H1 (cell line): ENCODE results near the gene TNRC6A. TPM values are rescaled to one million over a fixed set of nuclear protein-coding genes. Genes with fewer than 3 reads are reported as not detected.

Experiments
- CTCF ChIA-PET: fragments of 300-600 bp; sonication (Branson Sonifier 250); formaldehyde crosslinking; loops from one replicate; lab custom pipeline; 2021; ENCODE audit not compliant: partially characterized antibody; lab: Charles Lee
- POLR2A ChIA-PET: fragments of 300-600 bp; sonication (Branson Sonifier 250); formaldehyde crosslinking; loops from one replicate; lab custom pipeline; 2021; ENCODE audit warnings: inconsistent platforms; ENCODE audit not compliant: partially characterized antibody; lab: Charles Lee
- DNase-seq, 2 experiments: peaks; one replicate each; pipeline versions ENCODE4 v3.0.0 to v3.0.0-alpha.2; 2010 to 2022; ENCODE audit warnings: low spot score in 2 of 2, low read depth in 1 of 2, mixed read lengths in 1 of 2
- FAIRE-seq: peaks from 2 replicates; lab custom pipeline; 2011; peaks lifted over from hg19 to GRCh38; lab: Jason Lieb, UNC
- H2AFZ ChIP-seq: 2 replicates; pipeline ENCODE4 v1.8.1; 2012; ENCODE audit warnings: low read length, inconsistent platforms
- H2AK5ac ChIP-seq: 2 replicates; pipeline ENCODE4 v1.6.1; 2013; ENCODE audit warnings: low read depth, low read length
- H2BK120ac ChIP-seq: replicated peaks from 2 replicates; pipeline ENCODE3; 2013; ENCODE audit warnings: low read depth, low read length, inconsistent platforms
- H2BK12ac ChIP-seq: 2 replicates; pipeline ENCODE4 v1.6.1; 2013; ENCODE audit warnings: low read depth, low read length
- H2BK15ac ChIP-seq: 2 replicates; pipeline ENCODE4 v1.6.1; 2013; ENCODE audit warnings: low read length
- H2BK20ac ChIP-seq: 2 replicates; pipeline ENCODE4 v1.6.1; 2013; ENCODE audit warnings: low read length
- H2BK5ac ChIP-seq: 2 replicates; pipeline ENCODE4 v1.6.1; 2013; ENCODE audit warnings: low read depth, low read length
- H3K14ac ChIP-seq: 2 replicates; pipeline ENCODE4 v1.6.1; 2013; ENCODE audit warnings: inconsistent platforms; ENCODE audit not compliant: insufficient read length
- H3K18ac ChIP-seq: 2 replicates; pipeline ENCODE4 v1.6.1; 2013; ENCODE audit warnings: low read length; ENCODE audit errors: extremely low read depth
- H3K23ac ChIP-seq: 2 replicates; pipeline ENCODE4 v1.6.1; 2013; ENCODE audit warnings: inconsistent platforms; ENCODE audit not compliant: insufficient read length
- H3K23me2 ChIP-seq: 2 replicates; pipeline ENCODE4 v1.6.1; 2013; ENCODE audit warnings: low read depth, low read length
- H3K27ac ChIP-seq: 2 replicates; pipeline ENCODE4 v1.6.1; 2011; ENCODE audit warnings: low read depth, low read length, inconsistent platforms
- H3K27me3 ChIP-seq, 4 experiments: replicated peaks in 1 of 4; 1 replicate in 1 of 4; 2 replicates in 3 of 4; pipeline versions ENCODE4 v1.6.1 to v1.8.1; 2011 to 2013; ENCODE audit warnings: low read length in 3 of 4, mild to moderate bottlenecking in 3 of 4, inconsistent platforms in 2 of 4, mixed read lengths in 2 of 4, moderate library complexity in 1 of 4; ENCODE audit not compliant: control insufficient read depth in 3 of 4, insufficient read depth in 3 of 4; ENCODE audit errors: extremely low read depth in 1 of 4
- H3K36me3 ChIP-seq, 4 experiments: 2 replicates each; pipeline versions ENCODE4 v1.6.1 to v1.8.1; 2011 to 2013; ENCODE audit warnings: mild to moderate bottlenecking in 4 of 4, low read length in 3 of 4, moderate library complexity in 2 of 4, control low read depth in 1 of 4, inconsistent platforms in 1 of 4; ENCODE audit not compliant: insufficient read depth in 4 of 4, control insufficient read depth in 2 of 4
- H3K4ac ChIP-seq: replicated peaks from 2 replicates; pipeline ENCODE3; 2013; ENCODE audit warnings: low read length, low read depth, mixed read lengths, inconsistent platforms; ENCODE audit not compliant: insufficient read length
- H3K4me1 ChIP-seq, 4 experiments: replicated peaks in 1 of 4; 1 replicate in 1 of 4; 2 replicates in 3 of 4; pipeline versions ENCODE4 v1.6.1 to v1.8.1; 2011 to 2013; ENCODE audit warnings: low read length in 3 of 4, inconsistent platforms in 2 of 4, mixed read lengths in 1 of 4; ENCODE audit not compliant: insufficient read depth in 4 of 4, control insufficient read depth in 3 of 4
- H3K4me2 ChIP-seq, 2 experiments: 2 replicates each; pipeline versions ENCODE4 v1.6.1 to v1.8.1; 2011 to 2013; ENCODE audit warnings: low read depth in 2 of 2, low read length in 2 of 2, control low read depth in 1 of 2, inconsistent platforms in 1 of 2, mild to moderate bottlenecking in 1 of 2; ENCODE audit not compliant: insufficient read depth in 1 of 2
- H3K4me3 ChIP-seq, 4 experiments: fragments of 200-600, 300-600 bp in 1 of 4; sonication (generic), shearing (Covaris generic), sonication (Bioruptor Twin) in 1 of 4; 2 replicates each; pipeline versions ENCODE4 v1.5.1 to v1.8.1; 2011 to 2016; ENCODE audit warnings: low read length in 4 of 4, low read depth in 3 of 4, control low read depth in 2 of 4, inconsistent platforms in 2 of 4, mild to moderate bottlenecking in 2 of 4, mixed read lengths in 1 of 4, moderate library complexity in 1 of 4; ENCODE audit not compliant: insufficient read depth in 2 of 4; ENCODE audit errors: extremely low read depth in 1 of 4
- H3K56ac ChIP-seq: replicated peaks from 2 replicates; pipeline ENCODE3; 2013; ENCODE audit warnings: low read depth, mild to moderate bottlenecking, mixed read lengths, low read length, inconsistent platforms; ENCODE audit not compliant: insufficient read length
- H3K79me1 ChIP-seq: 2 replicates; pipeline ENCODE4 v1.6.1; 2013; ENCODE audit warnings: low read depth, low read length, control low read depth
- H3K79me2 ChIP-seq, 2 experiments: 2 replicates each; pipeline versions ENCODE4 v1.6.1 to v1.8.1; 2012 to 2013; ENCODE audit warnings: low read length in 2 of 2, mild to moderate bottlenecking in 2 of 2, inconsistent platforms in 1 of 2; ENCODE audit not compliant: insufficient read depth in 2 of 2, control insufficient read depth in 1 of 2
- H3K9ac ChIP-seq, 4 experiments: replicated peaks in 1 of 4; 1 replicate in 1 of 4; 2 replicates in 3 of 4; pipeline versions ENCODE4 v1.6.1 to v1.8.1; 2011 to 2013; ENCODE audit warnings: low read depth in 3 of 4, low read length in 3 of 4, control low read depth in 2 of 4, mild to moderate bottlenecking in 2 of 4, moderate library complexity in 2 of 4, inconsistent platforms in 1 of 4; ENCODE audit errors: extremely low read depth in 1 of 4
- H3K9me3 ChIP-seq, 2 experiments: 2 replicates each; pipeline versions ENCODE4 v1.6.1 to v1.8.1; 2012 to 2013; ENCODE audit warnings: mild to moderate bottlenecking in 2 of 2, moderate library complexity in 2 of 2, control low read depth in 1 of 2, inconsistent platforms in 1 of 2, low read depth in 1 of 2, low read length in 1 of 2, mixed read lengths in 1 of 2; ENCODE audit not compliant: insufficient read depth in 2 of 2
- H4K20me1 ChIP-seq, 2 experiments: replicated peaks in 1 of 2; 2 replicates each; pipeline versions ENCODE3 to v1.8.1; 2011 to 2013; ENCODE audit warnings: inconsistent platforms in 2 of 2, low read length in 2 of 2, mild to moderate bottlenecking in 1 of 2; ENCODE audit not compliant: insufficient read depth in 2 of 2, control insufficient read depth in 1 of 2
- H4K5ac ChIP-seq: 2 replicates; pipeline ENCODE4 v1.6.1; 2013; ENCODE audit warnings: low read length, low read depth, mixed read lengths, inconsistent platforms; ENCODE audit not compliant: insufficient read length
- H4K8ac ChIP-seq: 2 replicates; pipeline ENCODE4 v1.8.0; 2013; ENCODE audit warnings: mild to moderate bottlenecking, moderate library complexity, low read length, inconsistent platforms; ENCODE audit not compliant: insufficient read depth; ENCODE audit errors: extremely low read depth
- H4K91ac ChIP-seq: replicated peaks from 2 replicates; pipeline ENCODE3; 2013; ENCODE audit warnings: low read length, mixed read lengths, inconsistent platforms; ENCODE audit not compliant: insufficient read length
- BACH1 ChIP-seq: IDR thresholded peaks from 2 replicates; pipeline ENCODE4 v1.6.1; 2012; ENCODE audit warnings: low read length, improper control_type of control experiment
- EP300 ChIP-seq, 2 experiments: IDR thresholded peaks; 1 replicate in 1 of 2; 2 replicates in 1 of 2; pipeline ENCODE4 v1.6.1; 2011 to 2012; ENCODE audit warnings: low read depth in 2 of 2, low read length in 2 of 2, mild to moderate bottlenecking in 2 of 2, borderline replicate concordance in 1 of 2, inconsistent platforms in 1 of 2, moderate library complexity in 1 of 2
- HDAC6 ChIP-seq: IDR thresholded peaks from one replicate; pipeline ENCODE4 v1.7.1; 2012; ENCODE audit warnings: low read depth, mild to moderate bottlenecking, inconsistent platforms, low read length, moderate library complexity
- NANOG ChIP-seq: IDR thresholded peaks from 2 replicates; pipeline ENCODE4 v1.6.1; 2011; ENCODE audit warnings: low read length, low read depth, mild to moderate bottlenecking, inconsistent platforms; ENCODE audit not compliant: insufficient read depth, poor library complexity, severe bottlenecking
- POLR2A ChIP-seq, 2 experiments: IDR thresholded peaks; 1 replicate in 1 of 2; 2 replicates in 1 of 2; pipeline ENCODE4 v1.6.1; 2011; ENCODE audit warnings: low read depth in 2 of 2, low read length in 2 of 2, mild to moderate bottlenecking in 2 of 2; ENCODE audit errors: control extremely low read depth in 1 of 2
- RAD21 ChIP-seq, 2 experiments: IDR thresholded peaks in 1 of 2; conservative IDR thresholded peaks in 1 of 2; 2 replicates each; pipeline ENCODE4 v1.6.1; 2011; ENCODE audit warnings: low read depth in 2 of 2, low read length in 2 of 2, improper control_type of control experiment in 1 of 2, inconsistent platforms in 1 of 2, mild to moderate bottlenecking in 1 of 2, moderate library complexity in 1 of 2
- RBBP5 ChIP-seq: IDR thresholded peaks from 2 replicates; pipeline ENCODE4 v1.7.1; 2012; ENCODE audit warnings: low read depth, mild to moderate bottlenecking, inconsistent platforms, low read length, moderate library complexity, borderline replicate concordance
- SIRT6 ChIP-seq: IDR thresholded peaks from one replicate; pipeline ENCODE4 v1.7.1; 2012; ENCODE audit warnings: low read length, inconsistent platforms
- SUZ12 ChIP-seq: fragments of 200-600 bp; sonication (generic); IDR thresholded peaks from 2 replicates; pipeline ENCODE4 v1.6.1; 2012; ENCODE audit warnings: mild to moderate bottlenecking, inconsistent platforms, low read length, moderate library complexity, mixed read lengths
- ZNF274 ChIP-seq: IDR thresholded peaks from 2 replicates; pipeline ENCODE4 v1.7.0; 2012; ENCODE audit warnings: low read length, borderline replicate concordance; ENCODE audit errors: extremely low read depth
- WGBS, 2 experiments: shearing (Covaris generic) in 1 of 2; methylation state at CpG; one replicate each; pipeline versions ENCODE4 v1.1.6 to v1.1.7; 2013 to 2015; ENCODE audit warnings: low lambda C conversion rate in 2 of 2, mixed read lengths in 2 of 2, inconsistent platforms in 1 of 2, low coverage in 1 of 2, missing lambda C conversion rate in 1 of 2; ENCODE audit not compliant: insufficient replicate concordance in 2 of 2, insufficient coverage in 1 of 2, insufficient read length in 1 of 2; ENCODE audit errors: extremely low coverage in 1 of 2, missing lambda C conversion rate in 1 of 2; 5-methylcytosine and 5-hydroxymethylcytosine counted together
- polyA plus RNA-seq, 7 experiments: library from polyadenylated mRNA; depleted of rRNA in 3 of 7; stranded (reverse) in 5 of 7; unstranded in 2 of 7; fragments of >200 nt in 5 of 7; fragments of 200-250 nt in 2 of 7; gene quantifications; 1 replicate in 5 of 7; 2 replicates in 1 of 7; 4 replicates in 1 of 7; pipeline versions ENCODE4 v1.2.1 to v1.2.3, GENCODE V29; 2011 to 2013; ENCODE audit warnings: missing spikeins in 2 of 7, mixed read lengths in 2 of 7
- total RNA-seq: library from RNA; stranded (reverse); fragmentation: NEBNext Ultra II Directional; extraction: Animal tissue kit (Norgen Biotek cat#: 25700); gene quantifications from 2 replicates; pipeline ENCODE4 v1.2.1, GENCODE V29; 2021
- TF ChIP-seq, protein P1 (sequence below): IDR thresholded peaks from 2 replicates; pipeline ENCODE4 v1.6.1; 2011; ENCODE audit warnings: low read length, improper control_type of control experiment

The TNRC6A gene
- total and polyA plus RNA-seq, 2 of the 8 experiments (the other 6 are each of a cell fraction or from before 2014, with no cell fraction given): 67.6 to 103 TPM

- Histone ChIP-seq H2AK5ac (no peak overlapping the region), H3K79me2 (no peaks in the 10 kb centered on the region), H3K4me1 (peaks cover 0 to 3% (median 0%) of the 10 kb centered on the region in 4 experiments; a peak in 1 of 7 replicates), H4K91ac (no peak overlapping the region), H2BK20ac (no peak overlapping the region), H2BK12ac (no peak overlapping the region), H3K23me2 (no peaks in the 10 kb centered on the region), H4K20me1 (no peaks in the 10 kb centered on the region), H3K18ac (no peak overlapping the region), H3K36me3 (no peaks in the 10 kb centered on the region), H4K5ac (no peak overlapping the region), H2BK120ac (no peak overlapping the region), H3K4me2 (no peak overlapping the region), H3K4ac (no peak overlapping the region), H3K23ac (no peak overlapping the region), H3K4me3 (no peak overlapping the region), H3K79me1 (no peaks in the 10 kb centered on the region), H3K27ac (no peak overlapping the region), H3K9me3 (no peaks in the 10 kb centered on the region), H3K9ac (no peak overlapping the region), H4K8ac (no peak overlapping the region), H2AFZ (no peak overlapping the region), H2BK5ac (no peak overlapping the region), H3K14ac (no peak overlapping the region), H3K56ac (no peak overlapping the region), H2BK15ac (no peak overlapping the region), H3K27me3 (no peaks in the 10 kb centered on the region)
- 87% methylated on average over 9 of the region's 9 CpGs; no CpG with 5 or more reads in 1 of the 2 experiments for WGBS, 2 experiments
- DNase-seq (no peak), FAIRE-seq (no peak)
- CTCF ChIA-PET: interaction anchor here (0.5 to 1.4 kb wide), 6 partner anchors 8 to 375 kb away, joined by 3 to 4 read pairs (median 3); no protein-coding TSS in a partner anchor
- POLR2A ChIA-PET: interaction anchor here (0.8 kb wide), 1 partner anchor 32 kb away, joined by 3 read pairs; no protein-coding TSS in a partner anchor
- no peak for TF ChIP-seq RBBP5
- no peak for TF ChIP-seq SUZ12
- no peak for TF ChIP-seq BACH1
- TF ChIP-seq SIRT6: no peak
- TF ChIP-seq RAD21 (IDR thresholded peaks at IDR 0.05 in 1 of 2, conservative IDR thresholded peaks at IDR 0.05 in 1 of 2; ENCODE audit: low read depth in 2 of 2, low read length in 2 of 2): no peak
- no peak for TF ChIP-seq POLR2A (IDR thresholded peaks at IDR 0.05; ENCODE audit: control extremely low read depth in 1 of 2, low read depth in 2 of 2, low read length in 2 of 2)
- TF ChIP-seq HDAC6: no peak
- no peak for TF ChIP-seq NANOG
- no peak for TF ChIP-seq EP300 (IDR thresholded peaks at IDR 0.05; ENCODE audit: borderline replicate concordance in 1 of 2, low read depth in 2 of 2, low read length in 2 of 2)
- no peak for TF ChIP-seq ZNF274
- TF ChIP-seq, protein P1, sequence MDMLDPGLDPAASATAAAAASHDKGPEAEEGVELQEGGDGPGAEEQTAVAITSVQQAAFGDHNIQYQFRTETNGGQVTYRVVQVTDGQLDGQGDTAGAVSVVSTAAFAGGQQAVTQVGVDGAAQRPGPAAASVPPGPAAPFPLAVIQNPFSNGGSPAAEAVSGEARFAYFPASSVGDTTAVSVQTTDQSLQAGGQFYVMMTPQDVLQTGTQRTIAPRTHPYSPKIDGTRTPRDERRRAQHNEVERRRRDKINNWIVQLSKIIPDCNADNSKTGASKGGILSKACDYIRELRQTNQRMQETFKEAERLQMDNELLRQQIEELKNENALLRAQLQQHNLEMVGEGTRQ: no peak
These were observed 121.0 kb downstream of the TNRC6A start for GRCh38 chr16:24850289-24850938.
